ENCODE data around the gene LYZL4. TPM values are rescaled to one million over a fixed set of nuclear protein-coding genes. Genes with fewer than 3 reads are reported as not detected.

The LYZL4 gene
- total and polyA plus RNA-seq, 3 experiments from 2014 or later, result not detected

DNA sequence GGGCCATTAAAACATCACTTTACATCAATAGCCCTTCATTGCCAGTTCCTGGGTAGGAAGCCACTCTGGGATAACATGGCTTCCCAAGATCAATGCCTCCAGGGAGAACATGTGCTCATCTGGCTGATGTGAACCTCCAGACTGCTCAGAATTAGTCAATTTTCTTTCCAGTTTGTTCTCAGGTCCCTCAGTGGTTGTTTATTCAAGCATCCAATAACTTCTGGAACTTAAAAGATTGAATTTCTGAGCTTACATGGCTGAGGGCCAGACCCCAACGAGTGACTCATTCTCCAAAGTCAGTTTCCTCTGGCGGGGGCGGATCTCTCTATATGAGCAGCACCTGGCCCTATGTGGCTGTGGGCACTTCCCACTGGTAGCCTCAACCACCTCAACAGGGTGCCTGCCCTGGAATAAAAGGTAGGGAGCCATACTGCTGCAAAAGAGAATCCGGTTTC lies 34.0 kb downstream of the LYZL4 start:
- Histone ChIP-seq H3K36me3 (ENCODE audit: insufficient read depth, low read length) (no peaks in the 10 kb centered on the region), H3K9me3 (ENCODE audit: low read length) (no peaks in the 10 kb centered on the region), H3K27me3 (ENCODE audit: insufficient read depth, low read length, poor library complexity, severe bottlenecking) (no peaks in the 10 kb centered on the region), H3K4me3 (ENCODE audit: low read length) (no peak overlapping the region), H3K27ac (ENCODE audit: low read depth, low read length) (no peak overlapping the region), H3K4me1 (ENCODE audit: insufficient read depth, low read length) (no peaks in the 10 kb centered on the region)
- H3K27ac Mint-ChIP-seq, result no peak overlapping the region
- H3K4me3 Mint-ChIP-seq, result no peak overlapping the region
- H3K9me3 Mint-ChIP-seq, result no peaks in the 10 kb centered on the region
- CTCF ChIA-PET, result no interaction called here
- peaks cover 0 to 1% (median 0%) of the 10 kb centered on the region in 3 donors for H3K36me3 Mint-ChIP-seq
- no peak for DNase-seq
- peaks cover 3 to 24% of the 10 kb centered on the region in 2 donors for H3K27me3 Mint-ChIP-seq
- POLR2A ChIA-PET, result no interaction called here
- H3K4me1 Mint-ChIP-seq, result peaks cover 0 to 7% (median 0%) of the 10 kb centered on the region in 3 donors

DNA sequence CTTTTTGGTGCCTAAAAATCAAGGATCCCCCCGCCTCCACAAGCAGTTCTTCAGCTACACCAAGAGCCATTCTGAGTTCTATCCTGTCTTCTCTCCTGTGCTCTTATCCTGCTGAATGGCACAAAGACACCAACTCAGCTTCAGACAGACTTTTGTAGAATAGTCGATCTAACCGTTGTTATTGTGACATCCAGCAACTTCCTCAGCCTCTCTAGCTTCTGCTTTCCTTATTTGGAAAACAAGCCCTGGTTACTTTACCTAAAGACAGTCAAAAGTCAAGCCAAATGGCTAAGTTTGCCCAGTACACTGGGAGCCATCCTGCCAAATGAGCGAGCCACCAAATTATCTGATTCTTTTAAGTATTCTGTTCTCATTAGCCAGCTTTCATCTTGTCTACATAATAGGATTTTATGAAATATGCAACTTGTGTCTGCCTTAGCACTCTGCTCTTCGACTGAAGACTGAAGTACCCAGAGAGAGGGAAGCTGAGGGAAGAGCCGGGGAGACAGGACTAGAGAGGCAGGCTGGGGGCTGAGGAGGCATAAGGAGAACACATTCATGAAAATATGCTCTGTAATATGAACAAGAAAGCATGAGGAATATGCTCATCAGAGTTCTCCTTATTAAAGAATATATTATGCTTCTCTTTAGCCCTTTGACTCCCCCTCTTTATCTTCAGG lies 35.1 kb downstream of the LYZL4 start:
- H3K27me3 ChIP-seq (ENCODE audit: insufficient read depth, low read length, poor library complexity, severe bottlenecking), result no peaks in the 10 kb centered on the region
- H3K27ac ChIP-seq (ENCODE audit: low read depth, low read length), result no peak overlapping the region
- Mint-ChIP-seq H3K4me3 (no peak overlapping the region), H3K27ac (no peak overlapping the region), H3K9me3 (peaks cover 0 to 7% (median 0%) of the 10 kb centered on the region in 5 donors), H3K36me3 (peaks cover 0 to 1% (median 0%) of the 10 kb centered on the region in 3 donors), H3K4me1 (peaks cover 0 to 9% (median 0%) of the 10 kb centered on the region in 3 donors), H3K27me3 (peaks cover 3 to 26% of the 10 kb centered on the region in 2 donors)
- no peaks in the 10 kb centered on the region for H3K9me3 ChIP-seq (ENCODE audit: low read length)
- no peak overlapping the region for H3K4me3 ChIP-seq (ENCODE audit: low read length)
- no peak for DNase-seq
- H3K4me1 ChIP-seq (ENCODE audit: insufficient read depth, low read length), result no peaks in the 10 kb centered on the region
- ChIA-PET POLR2A (no interaction called here), CTCF (no interaction called here)
- no peaks in the 10 kb centered on the region for H3K36me3 ChIP-seq (ENCODE audit: insufficient read depth, low read length)

DNA sequence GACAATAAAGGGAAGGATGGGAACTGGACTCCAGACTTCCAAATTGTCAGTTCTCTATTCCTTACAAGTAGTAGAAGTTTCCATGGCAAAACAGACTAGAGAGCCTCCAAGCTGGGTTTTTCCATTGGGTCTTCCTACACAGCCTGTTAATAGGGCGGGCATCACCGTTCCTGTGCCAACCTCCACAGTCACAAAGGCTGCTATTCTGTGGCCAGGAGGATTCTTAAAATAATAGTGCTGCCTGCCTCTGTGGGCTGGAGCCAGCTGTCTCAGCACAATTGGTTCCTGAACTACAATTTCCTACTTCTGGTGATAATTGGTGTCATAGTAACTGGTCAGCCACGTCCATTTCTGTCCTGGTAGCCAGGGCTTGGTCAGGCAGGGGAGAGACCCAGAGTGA lies 38.6 kb downstream of the LYZL4 start:
- H3K4me3 Mint-ChIP-seq, result no peak overlapping the region
- Histone ChIP-seq H3K27ac (ENCODE audit: low read depth, low read length) (no peak overlapping the region), H3K36me3 (ENCODE audit: insufficient read depth, low read length) (no peaks in the 10 kb centered on the region), H3K4me3 (ENCODE audit: low read length) (no peak overlapping the region), H3K4me1 (ENCODE audit: insufficient read depth, low read length) (no peaks in the 10 kb centered on the region), H3K9me3 (ENCODE audit: low read length) (no peaks in the 10 kb centered on the region), H3K27me3 (ENCODE audit: insufficient read depth, low read length, poor library complexity, severe bottlenecking) (no peaks in the 10 kb centered on the region)
- ChIA-PET CTCF (no interaction called here), POLR2A (no interaction called here)
- DNase-seq, result no peak
- peaks cover 2 to 27% of the 10 kb centered on the region in 2 donors for H3K27me3 Mint-ChIP-seq
- H3K27ac Mint-ChIP-seq, result no peak overlapping the region
- H3K9me3 Mint-ChIP-seq, result peaks cover 0 to 8% (median 0%) of the 10 kb centered on the region in 5 donors
- no peaks in the 10 kb centered on the region for H3K36me3 Mint-ChIP-seq
- H3K4me1 Mint-ChIP-seq, result peaks cover 0 to 14% (median 3%) of the 10 kb centered on the region in 3 donors

GRCh38 chr3:42369832-42370231 lies 40.6 kb downstream of the LYZL4 start:
- H3K27ac Mint-ChIP-seq, result peak overlapping the region in 3 of 8 donors; percentile 16 to 91 (median 78)
- Histone ChIP-seq H3K4me3 (ENCODE audit: low read length) (no peak overlapping the region), H3K36me3 (ENCODE audit: insufficient read depth, low read length) (no peaks in the 10 kb centered on the region), H3K27ac (ENCODE audit: low read depth, low read length) (no peak overlapping the region), H3K9me3 (ENCODE audit: low read length) (no peaks in the 10 kb centered on the region), H3K4me1 (ENCODE audit: insufficient read depth, low read length) (no peaks in the 10 kb centered on the region), H3K27me3 (ENCODE audit: insufficient read depth, low read length, poor library complexity, severe bottlenecking) (no peaks in the 10 kb centered on the region)
- no peaks in the 10 kb centered on the region for H3K36me3 Mint-ChIP-seq
- no peak overlapping the region for H3K4me3 Mint-ChIP-seq
- no peak for DNase-seq
- peaks cover 0 to 11% (median 2%) of the 10 kb centered on the region in 5 donors for H3K9me3 Mint-ChIP-seq
- ChIA-PET CTCF (no interaction called here), POLR2A (no interaction called here)
- H3K4me1 Mint-ChIP-seq, result peaks cover 0 to 14% (median 3%) of the 10 kb centered on the region in 3 donors
- H3K27me3 Mint-ChIP-seq, result peaks cover 3 to 30% of the 10 kb centered on the region in 2 donors

DNA sequence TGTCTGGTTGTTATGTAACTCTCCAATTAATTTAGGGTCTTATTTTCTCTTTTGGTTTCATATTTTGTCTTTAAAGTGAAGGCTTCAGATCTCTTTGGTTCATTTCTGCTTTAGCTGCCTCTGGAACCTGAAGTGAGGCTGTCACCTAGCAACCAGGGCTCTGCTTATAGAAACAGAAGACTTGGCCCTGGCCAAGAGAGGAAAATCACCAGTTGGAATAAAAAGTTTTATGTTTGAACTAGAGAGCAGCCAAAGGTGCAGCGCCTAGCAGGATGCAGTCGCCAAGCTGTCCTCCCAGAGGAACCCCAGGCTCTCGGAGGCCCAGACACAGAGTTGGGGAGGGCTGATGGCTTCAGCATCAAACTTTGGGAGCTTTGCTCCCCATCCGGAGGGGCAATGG lies 41.1 kb downstream of the LYZL4 start:
- ChIA-PET CTCF (no interaction called here), POLR2A (no interaction called here)
- Mint-ChIP-seq H3K9me3 (peaks cover 0 to 11% (median 2%) of the 10 kb centered on the region in 5 donors), H3K36me3 (no peaks in the 10 kb centered on the region), H3K4me3 (no peak overlapping the region), H3K27me3 (peaks cover 4 to 26% of the 10 kb centered on the region in 2 donors), H3K27ac (peak overlapping the region in 1 of 8 donors; percentile 78), H3K4me1 (peaks cover 0 to 14% (median 3%) of the 10 kb centered on the region in 3 donors)
- no peaks in the 10 kb centered on the region for H3K36me3 ChIP-seq (ENCODE audit: insufficient read depth, low read length)
- peak in 1 of 5 donors; percentile 15 for DNase-seq
- H3K27me3 ChIP-seq (ENCODE audit: insufficient read depth, low read length, poor library complexity, severe bottlenecking), result no peaks in the 10 kb centered on the region
- H3K27ac ChIP-seq (ENCODE audit: low read depth, low read length), result no peak overlapping the region
- H3K4me3 ChIP-seq (ENCODE audit: low read length), result no peak overlapping the region
- H3K4me1 ChIP-seq (ENCODE audit: insufficient read depth, low read length), result no peaks in the 10 kb centered on the region
- H3K9me3 ChIP-seq (ENCODE audit: low read length), result no peaks in the 10 kb centered on the region

- Mint-ChIP-seq H3K27me3 (peaks cover 4 to 25% of the 10 kb centered on the region in 2 donors), H3K9me3 (peaks cover 0 to 11% (median 2%) of the 10 kb centered on the region in 5 donors), H3K27ac (no peak overlapping the region), H3K36me3 (no peaks in the 10 kb centered on the region), H3K4me3 (no peak overlapping the region), H3K4me1 (peaks cover 0 to 14% (median 3%) of the 10 kb centered on the region in 3 donors)
- no peak overlapping the region for H3K27ac ChIP-seq (ENCODE audit: low read depth, low read length)
- no peaks in the 10 kb centered on the region for H3K9me3 ChIP-seq (ENCODE audit: low read length)
- no peak overlapping the region for H3K4me3 ChIP-seq (ENCODE audit: low read length)
- DNase-seq, result no peak
- H3K27me3 ChIP-seq (ENCODE audit: insufficient read depth, low read length, poor library complexity, severe bottlenecking), result no peaks in the 10 kb centered on the region
- H3K4me1 ChIP-seq (ENCODE audit: insufficient read depth, low read length), result no peaks in the 10 kb centered on the region
- CTCF ChIA-PET, result no interaction called here
- no peaks in the 10 kb centered on the region for H3K36me3 ChIP-seq (ENCODE audit: insufficient read depth, low read length)
- POLR2A ChIA-PET, result no interaction called here
Measured at GRCh38 chr3:42368861-42369260, 41.5 kb downstream of the LYZL4 start.

GRCh38 chr3:42367903-42368302 lies 42.5 kb downstream of the LYZL4 start:
- H3K36me3 Mint-ChIP-seq, result no peaks in the 10 kb centered on the region
- Histone ChIP-seq H3K27ac (ENCODE audit: low read depth, low read length) (no peak overlapping the region), H3K4me3 (ENCODE audit: low read length) (no peak overlapping the region), H3K4me1 (ENCODE audit: insufficient read depth, low read length) (no peaks in the 10 kb centered on the region), H3K9me3 (ENCODE audit: low read length) (no peaks in the 10 kb centered on the region), H3K27me3 (ENCODE audit: insufficient read depth, low read length, poor library complexity, severe bottlenecking) (no peaks in the 10 kb centered on the region), H3K36me3 (ENCODE audit: insufficient read depth, low read length) (no peaks in the 10 kb centered on the region)
- ChIA-PET CTCF (no interaction called here), POLR2A (no interaction called here)
- no peak for DNase-seq
- no peak overlapping the region for H3K4me3 Mint-ChIP-seq
- H3K27me3 Mint-ChIP-seq, result peaks cover 4 to 17% of the 10 kb centered on the region in 2 donors
- H3K9me3 Mint-ChIP-seq, result peaks cover 0 to 11% (median 7%) of the 10 kb centered on the region in 5 donors
- no peak overlapping the region for H3K27ac Mint-ChIP-seq
- H3K4me1 Mint-ChIP-seq, result peaks cover 0 to 14% (median 3%) of the 10 kb centered on the region in 3 donors

- Mint-ChIP-seq H3K4me3 (no peak overlapping the region), H3K27me3 (peaks cover 3 to 5% of the 10 kb centered on the region in 2 donors), H3K36me3 (no peaks in the 10 kb centered on the region), H3K9me3 (peaks cover 2 to 11% (median 7%) of the 10 kb centered on the region in 5 donors), H3K27ac (no peak overlapping the region), H3K4me1 (peaks cover 0 to 9% (median 3%) of the 10 kb centered on the region in 3 donors)
- ChIA-PET CTCF (no interaction called here), POLR2A (no interaction called here)
- no peaks in the 10 kb centered on the region for H3K9me3 ChIP-seq (ENCODE audit: low read length)
- no peaks in the 10 kb centered on the region for H3K27me3 ChIP-seq (ENCODE audit: insufficient read depth, low read length, poor library complexity, severe bottlenecking)
- DNase-seq, result no peak
- no peak overlapping the region for H3K27ac ChIP-seq (ENCODE audit: low read depth, low read length)
- no peaks in the 10 kb centered on the region for H3K36me3 ChIP-seq (ENCODE audit: insufficient read depth, low read length)
- no peak overlapping the region for H3K4me3 ChIP-seq (ENCODE audit: low read length)
- no peaks in the 10 kb centered on the region for H3K4me1 ChIP-seq (ENCODE audit: insufficient read depth, low read length)
Measured at GRCh38 chr3:42366550-42366949, 43.9 kb downstream of the LYZL4 start.
